ENCODE data around the gene TET2.

Gene TET2

DNA sequence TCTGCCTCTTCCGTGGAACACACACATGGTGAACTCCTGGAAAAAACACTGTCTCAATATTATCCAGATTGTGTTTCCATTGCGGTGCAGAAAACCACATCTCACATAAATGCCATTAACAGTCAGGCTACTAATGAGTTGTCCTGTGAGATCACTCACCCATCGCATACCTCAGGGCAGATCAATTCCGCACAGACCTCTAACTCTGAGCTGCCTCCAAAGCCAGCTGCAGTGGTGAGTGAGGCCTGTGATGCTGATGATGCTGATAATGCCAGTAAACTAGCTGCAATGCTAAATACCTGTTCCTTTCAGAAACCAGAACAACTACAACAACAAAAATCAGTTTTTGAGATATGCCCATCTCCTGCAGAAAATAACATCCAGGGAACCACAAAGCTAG is 87.9 kb downstream of the TET2 start:
- DNase-seq (ENCODE audit: low read depth) = no peak

DNA sequence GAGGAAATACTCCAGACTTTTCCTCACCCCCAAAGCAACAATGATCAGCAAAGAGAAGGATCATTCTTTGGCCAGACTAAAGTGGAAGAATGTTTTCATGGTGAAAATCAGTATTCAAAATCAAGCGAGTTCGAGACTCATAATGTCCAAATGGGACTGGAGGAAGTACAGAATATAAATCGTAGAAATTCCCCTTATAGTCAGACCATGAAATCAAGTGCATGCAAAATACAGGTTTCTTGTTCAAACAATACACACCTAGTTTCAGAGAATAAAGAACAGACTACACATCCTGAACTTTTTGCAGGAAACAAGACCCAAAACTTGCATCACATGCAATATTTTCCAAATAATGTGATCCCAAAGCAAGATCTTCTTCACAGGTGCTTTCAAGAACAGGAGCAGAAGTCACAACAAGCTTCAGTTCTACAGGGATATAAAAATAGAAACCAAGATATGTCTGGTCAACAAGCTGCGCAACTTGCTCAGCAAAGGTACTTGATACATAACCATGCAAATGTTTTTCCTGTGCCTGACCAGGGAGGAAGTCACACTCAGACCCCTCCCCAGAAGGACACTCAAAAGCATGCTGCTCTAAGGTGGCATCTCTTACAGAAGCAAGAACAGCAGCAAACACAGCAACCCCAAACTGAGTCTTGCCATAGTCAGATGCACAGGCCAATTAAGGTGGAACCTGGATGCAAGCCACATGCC is 89.7 kb downstream of the TET2 start:
- no peak for DNase-seq (ENCODE audit: low read depth)

DNA sequence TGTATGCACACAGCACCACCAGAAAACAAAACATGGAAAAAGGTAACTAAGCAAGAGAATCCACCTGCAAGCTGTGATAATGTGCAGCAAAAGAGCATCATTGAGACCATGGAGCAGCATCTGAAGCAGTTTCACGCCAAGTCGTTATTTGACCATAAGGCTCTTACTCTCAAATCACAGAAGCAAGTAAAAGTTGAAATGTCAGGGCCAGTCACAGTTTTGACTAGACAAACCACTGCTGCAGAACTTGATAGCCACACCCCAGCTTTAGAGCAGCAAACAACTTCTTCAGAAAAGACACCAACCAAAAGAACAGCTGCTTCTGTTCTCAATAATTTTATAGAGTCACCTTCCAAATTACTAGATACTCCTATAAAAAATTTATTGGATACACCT is 90.2 kb downstream of the TET2 start:
- DNase-seq (ENCODE audit: low read depth) = no peak

DNA sequence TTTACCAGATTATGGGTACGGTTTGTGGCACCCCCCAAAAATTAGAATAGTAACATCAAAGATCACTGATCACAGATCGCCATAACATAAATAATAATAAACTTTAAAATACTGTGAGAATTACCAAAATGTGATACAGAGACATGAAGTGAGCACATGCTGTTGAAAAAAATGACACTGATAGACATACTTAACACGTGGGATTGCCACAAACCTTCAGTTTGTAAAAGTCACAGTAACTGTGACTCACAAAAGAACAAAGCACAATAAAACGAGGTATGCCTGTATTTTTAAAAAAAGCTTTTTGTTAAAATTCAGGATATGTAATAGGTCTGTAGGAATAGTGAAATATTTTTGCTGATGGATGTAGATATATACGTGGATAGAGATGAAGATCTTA is 93.4 kb downstream of the TET2 start:
- no peak for DNase-seq (ENCODE audit: low read depth)

DNA sequence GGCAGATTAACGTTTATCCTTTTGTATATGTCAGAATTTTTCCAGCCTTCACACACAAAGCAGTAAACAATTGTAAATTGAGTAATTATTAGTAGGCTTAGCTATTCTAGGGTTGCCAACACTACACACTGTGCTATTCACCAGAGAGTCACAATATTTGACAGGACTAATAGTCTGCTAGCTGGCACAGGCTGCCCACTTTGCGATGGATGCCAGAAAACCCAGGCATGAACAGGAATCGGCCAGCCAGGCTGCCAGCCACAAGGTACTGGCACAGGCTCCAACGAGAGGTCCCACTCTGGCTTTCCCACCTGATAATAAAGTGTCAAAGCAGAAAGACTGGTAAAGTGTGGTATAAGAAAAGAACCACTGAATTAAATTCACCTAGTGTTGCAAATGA is 94.8 kb downstream of the TET2 start:
- no peak for DNase-seq (ENCODE audit: low read depth)

DNA sequence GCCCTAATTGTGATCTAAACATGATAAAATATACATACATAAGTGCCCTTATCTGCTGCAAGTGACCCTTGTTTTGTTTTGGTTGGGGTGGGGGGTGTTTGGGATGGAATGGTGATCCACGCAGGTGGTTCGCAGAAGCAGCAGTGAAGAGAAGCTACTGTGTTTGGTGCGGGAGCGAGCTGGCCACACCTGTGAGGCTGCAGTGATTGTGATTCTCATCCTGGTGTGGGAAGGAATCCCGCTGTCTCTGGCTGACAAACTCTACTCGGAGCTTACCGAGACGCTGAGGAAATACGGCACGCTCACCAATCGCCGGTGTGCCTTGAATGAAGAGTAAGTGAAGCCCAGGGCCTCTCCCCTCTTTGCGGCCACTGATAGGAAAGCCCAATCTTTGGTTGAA is 96.8 kb downstream of the TET2 start:
- no peak for DNase-seq (ENCODE audit: low read depth)

DNA sequence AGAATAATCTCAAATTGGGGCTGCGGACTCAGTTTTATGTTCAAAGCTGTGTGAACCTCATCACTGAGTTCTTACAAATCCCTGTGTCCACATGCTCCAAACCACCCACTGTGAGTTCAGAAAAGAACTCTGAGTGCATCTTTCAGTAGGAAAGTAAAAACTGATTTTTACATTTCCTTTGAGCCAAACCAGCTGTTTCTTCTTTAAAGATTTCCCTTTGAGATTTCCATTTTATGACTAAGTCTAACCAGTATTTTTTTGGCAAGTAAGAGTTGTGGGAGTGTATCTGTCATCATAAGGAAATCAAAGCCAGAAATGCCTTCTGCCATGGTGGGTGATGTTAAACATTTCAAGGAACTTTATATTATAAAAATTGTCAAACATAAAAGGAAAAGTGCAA is 100.0 kb downstream of the TET2 start:
- DNase-seq (ENCODE audit: low read depth) = peak; percentile 59

DNA sequence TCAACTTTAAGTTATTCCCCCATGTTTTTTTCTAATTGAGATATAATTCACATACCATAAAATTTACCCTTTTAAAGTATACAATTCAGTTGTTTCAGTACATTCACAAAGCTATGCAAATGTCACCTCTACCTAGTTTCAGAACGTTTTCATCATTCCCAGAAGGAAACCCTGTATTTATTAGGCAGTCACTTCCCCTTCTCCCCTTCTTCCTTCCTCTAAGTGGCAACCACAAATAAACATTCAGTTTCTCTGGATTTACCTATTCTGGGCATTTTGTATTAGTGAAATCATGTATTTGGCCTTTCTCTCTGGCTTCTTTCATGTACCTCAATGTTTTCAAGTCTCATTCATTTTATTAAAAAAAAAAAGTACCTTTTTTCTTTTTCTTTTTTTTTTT is 101.9 kb downstream of the TET2 start:
- no peak for DNase-seq (ENCODE audit: low read depth)

DNA sequence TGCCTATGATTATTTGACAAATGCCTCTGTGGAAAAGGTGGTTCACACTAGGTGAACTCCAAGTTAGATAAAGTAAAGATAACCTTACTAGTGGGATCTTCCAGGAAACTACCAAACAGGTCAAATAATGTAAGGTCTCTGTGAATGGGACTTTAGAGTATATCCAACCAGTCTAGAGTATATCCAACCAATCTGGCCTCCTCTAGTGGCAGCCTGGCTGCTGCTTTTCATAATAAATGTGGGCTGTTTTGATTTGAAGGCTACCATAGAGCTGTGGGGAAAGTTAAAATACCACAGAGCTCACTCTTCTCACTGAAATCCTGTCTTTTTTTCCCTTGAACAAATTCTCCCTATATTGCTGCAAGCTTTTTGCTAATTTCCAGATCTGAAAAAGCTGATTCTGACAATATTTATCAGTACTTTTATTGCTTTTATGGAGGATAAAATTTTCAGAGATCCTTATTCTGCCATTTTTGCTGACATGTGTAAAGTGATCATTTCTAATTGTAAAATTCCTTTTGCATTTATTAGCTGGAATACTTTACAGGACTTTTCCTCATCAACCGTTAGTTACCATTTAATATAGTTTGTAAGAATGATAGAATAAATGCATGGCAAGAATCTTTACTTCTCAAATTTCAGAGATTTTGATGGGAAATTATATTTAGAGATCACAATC is 111.3 kb downstream of the TET2 start:
- no peak for DNase-seq (ENCODE audit: low read depth)

DNA sequence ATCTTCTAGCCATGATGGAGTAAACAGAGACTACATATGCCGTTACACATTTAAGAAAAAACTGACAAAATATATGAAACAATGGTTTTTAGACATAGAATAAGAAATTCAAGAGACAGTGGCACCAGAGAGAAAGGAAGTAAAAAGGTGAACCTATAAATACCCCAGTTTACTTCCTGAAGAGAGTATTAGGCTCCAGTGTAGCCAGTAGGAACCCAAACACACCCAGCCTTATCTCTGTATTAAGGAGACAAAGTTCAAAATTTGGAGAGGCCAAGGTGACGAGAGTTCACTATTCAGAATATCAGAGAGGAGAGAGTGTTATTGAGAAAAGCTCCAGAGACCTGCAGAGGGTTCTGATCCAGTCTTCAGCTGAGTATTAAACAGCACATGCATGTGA is 119.0 kb downstream of the TET2 start:
- no peak for DNase-seq (ENCODE audit: low read depth)

DNA sequence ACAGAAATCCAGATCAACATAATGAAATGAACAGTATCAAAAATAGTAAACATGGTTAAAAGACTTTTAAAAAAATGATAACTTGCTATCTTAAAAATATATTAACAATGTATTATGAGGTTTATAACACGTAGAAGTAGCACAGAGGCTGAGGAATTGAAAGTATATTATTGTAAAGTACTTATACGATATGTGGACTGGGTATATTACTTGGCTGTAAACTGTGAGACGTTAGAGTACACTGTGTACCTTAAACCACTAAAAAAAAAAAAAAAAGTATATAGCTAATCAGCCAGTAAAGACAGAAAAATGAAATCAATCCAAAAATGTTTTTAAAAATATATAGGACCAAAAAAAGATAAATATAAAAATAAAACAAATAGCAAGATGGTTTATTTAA is 120.6 kb downstream of the TET2 start:
- no peak for DNase-seq (ENCODE audit: low read depth)

DNA sequence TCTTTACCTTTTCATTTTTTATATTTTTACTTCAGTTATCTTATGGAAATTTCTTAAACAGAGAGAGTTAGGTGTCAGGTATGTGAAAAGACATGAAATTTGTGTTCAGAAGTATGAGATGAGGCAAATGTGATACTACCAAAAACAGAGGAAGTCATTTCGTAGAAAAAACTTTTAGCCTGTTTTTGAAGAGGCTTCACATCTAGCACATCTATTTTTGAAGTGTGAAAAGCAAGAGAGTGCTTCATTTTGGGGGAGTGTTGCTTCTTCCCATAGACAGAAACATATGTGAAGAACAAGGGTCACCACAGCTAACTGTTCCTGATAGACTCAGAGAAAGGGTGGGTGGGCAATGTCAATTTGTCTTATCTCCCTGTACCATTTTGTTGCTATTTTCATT is 125.3 kb downstream of the TET2 start:
- DNase-seq (ENCODE audit: low read depth) = no peak

DNA sequence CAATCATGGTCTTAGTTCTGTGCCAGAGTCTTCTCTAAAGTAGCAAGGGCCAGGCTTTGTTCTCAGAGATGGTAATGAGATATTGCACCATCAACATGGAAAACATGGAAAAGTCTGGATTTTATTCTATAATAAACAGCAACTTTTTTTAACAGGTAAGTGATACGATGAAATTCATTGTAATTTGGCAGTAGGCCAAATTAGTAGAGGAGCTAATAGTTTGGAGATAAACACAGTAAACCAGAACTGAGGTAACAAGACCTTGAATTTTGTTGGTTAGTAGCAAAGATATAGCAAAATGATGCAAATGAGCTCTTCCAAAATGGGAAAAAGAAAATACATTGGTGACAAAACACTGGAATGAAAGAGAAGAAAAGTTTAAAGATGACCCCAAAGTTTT is 126.6 kb downstream of the TET2 start:
- DNase-seq (ENCODE audit: low read depth) = no peak

DNA sequence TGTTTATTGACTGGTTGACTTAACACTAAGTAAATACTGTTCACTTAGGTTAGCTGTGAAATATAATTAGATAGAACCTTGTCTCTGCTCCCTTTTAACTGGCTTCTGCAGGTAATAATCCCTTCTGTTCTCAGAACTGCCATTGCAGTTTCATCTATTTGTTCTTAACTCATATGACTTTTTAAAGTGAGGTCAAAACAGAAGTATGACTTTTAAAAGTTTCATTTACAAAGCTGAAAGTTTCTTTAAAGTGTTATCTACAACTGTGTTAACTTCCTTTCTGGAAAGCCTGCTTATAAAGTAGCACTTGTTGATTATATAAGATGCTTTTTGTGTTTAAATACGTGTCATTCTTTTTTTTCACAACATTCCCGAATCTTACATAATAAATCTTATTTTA is 127.4 kb downstream of the TET2 start:
- no peak for DNase-seq (ENCODE audit: low read depth)

DNA sequence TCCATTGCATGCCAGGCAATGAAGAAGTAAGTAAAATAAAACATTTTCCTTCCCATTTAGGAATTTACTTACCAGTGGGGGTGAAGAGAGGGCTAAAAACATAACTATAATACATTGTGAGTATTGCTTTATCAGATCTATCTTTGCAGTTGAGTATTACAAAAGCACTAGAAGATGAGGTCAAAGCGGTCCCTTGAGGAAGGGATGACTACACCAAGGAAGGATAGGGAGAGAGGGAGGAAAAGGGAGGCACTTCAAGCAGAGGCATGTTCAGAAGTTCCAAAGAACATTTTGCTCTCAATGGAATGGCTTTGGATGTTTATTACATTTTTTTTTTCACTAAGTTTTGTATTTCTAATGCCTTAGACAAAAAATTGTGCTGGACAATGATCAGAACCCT is 127.8 kb downstream of the TET2 start:
- no peak for DNase-seq (ENCODE audit: low read depth)

DNA sequence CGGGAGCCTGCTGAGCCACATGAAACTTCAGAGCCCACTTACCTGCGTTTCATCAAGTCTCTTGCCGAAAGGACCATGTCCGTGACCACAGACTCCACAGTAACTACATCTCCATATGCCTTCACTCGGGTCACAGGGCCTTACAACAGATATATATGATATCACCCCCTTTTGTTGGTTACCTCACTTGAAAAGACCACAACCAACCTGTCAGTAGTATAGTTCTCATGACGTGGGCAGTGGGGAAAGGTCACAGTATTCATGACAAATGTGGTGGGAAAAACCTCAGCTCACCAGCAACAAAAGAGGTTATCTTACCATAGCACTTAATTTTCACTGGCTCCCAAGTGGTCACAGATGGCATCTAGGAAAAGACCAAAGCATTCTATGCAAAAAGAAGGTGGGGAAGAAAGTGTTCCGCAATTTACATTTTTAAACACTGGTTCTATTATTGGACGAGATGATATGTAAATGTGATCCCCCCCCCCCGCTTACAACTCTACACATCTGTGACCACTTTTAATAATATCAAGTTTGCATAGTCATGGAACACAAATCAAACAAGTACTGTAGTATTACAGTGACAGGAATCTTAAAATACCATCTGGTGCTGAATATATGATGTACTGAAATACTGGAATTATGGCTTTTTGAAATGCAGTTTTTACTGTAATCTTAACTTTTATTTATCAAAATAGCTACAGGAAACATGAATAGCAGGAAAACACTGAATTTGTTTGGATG is 129.9 kb downstream of the TET2 start:
- DNase-seq (ENCODE audit: low read depth) = no peak

DNA sequence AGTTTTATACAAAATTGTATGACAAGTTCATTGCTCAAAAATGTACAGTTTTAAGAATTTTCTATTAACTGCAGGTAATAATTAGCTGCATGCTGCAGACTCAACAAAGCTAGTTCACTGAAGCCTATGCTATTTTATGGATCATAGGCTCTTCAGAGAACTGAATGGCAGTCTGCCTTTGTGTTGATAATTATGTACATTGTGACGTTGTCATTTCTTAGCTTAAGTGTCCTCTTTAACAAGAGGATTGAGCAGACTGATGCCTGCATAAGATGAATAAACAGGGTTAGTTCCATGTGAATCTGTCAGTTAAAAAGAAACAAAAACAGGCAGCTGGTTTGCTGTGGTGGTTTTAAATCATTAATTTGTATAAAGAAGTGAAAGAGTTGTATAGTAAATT is 131.0 kb downstream of the TET2 start:
- no peak for DNase-seq (ENCODE audit: low read depth)

DNA sequence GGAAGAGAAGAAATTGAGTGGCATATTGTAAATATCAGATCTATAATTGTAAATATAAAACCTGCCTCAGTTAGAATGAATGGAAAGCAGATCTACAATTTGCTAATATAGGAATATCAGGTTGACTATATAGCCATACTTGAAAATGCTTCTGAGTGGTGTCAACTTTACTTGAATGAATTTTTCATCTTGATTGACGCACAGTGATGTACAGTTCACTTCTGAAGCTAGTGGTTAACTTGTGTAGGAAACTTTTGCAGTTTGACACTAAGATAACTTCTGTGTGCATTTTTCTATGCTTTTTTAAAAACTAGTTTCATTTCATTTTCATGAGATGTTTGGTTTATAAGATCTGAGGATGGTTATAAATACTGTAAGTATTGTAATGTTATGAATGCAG is 132.6 kb downstream of the TET2 start:
- no peak for DNase-seq (ENCODE audit: low read depth)

DNA sequence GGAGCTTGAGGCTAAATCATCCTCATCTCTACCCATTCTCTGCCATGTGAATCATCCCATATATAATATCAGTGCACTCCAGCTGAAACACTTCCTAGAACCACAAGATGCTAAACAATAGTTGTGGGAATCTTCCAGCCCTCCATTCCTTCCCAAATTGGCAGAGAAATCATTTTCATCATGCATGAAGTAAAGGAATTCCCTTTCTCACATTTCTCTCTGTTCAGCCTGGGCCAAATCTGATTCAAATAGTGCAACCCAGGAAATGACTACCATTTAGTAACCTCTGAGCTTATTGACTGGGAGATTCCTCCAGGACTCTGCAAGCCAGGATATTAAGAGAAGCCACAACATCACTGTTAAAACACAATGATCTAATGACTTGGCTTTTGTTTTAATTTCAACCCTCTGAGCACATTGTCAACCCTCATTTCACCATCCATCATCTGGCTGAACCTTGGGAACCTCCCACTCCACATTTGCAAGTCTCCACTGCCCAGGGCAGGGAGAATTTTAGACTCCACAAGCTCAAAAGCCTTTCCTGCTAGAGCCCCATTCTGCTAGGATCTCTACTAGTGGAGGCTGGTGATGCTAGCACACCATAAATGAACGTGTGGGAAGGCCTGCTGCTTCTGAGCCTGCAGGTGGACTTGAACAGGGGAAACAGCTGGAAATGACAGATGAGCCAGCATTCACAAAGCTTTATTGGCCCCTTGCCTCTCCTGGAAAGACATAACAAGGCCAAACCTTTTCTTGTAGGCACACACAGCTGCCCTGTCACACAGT is 133.9 kb downstream of the TET2 start:
- peak; percentile 68 for DNase-seq (ENCODE audit: low read depth)

DNA sequence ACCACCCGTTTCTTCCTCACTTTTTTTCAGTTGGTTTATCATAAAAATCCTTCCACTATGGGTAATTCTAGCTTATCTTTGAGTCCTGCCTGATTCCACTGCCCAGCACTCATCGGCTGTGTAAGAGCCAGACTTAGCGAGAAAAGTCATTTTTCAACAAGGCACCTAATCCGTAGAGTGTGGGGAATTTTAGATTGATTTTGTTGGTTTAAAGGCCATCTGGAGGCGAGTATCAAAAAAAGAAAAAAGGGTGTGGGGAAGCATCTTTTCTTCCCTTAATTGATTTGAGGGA is 134.4 kb downstream of the TET2 start:
- DNase-seq (ENCODE audit: low read depth) = no peak

DNA sequence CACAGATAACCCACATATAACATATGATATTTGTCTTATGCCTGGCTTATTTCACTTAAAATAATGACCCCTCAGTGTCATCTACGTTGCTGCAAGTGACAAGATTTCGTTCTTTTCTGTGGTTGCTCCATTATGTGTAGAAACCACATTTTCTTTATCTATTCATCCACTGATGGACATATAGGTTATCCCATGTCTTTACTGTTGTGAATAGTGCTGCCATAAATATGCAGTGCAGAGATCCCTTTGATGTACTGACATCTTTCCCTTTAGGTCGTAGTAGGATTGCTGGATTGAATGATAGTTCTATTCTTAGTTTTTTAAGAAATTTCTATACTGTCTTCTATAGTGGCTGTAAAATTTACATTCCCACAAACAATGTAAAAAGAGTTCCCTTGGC is 135.8 kb downstream of the TET2 start:
- DNase-seq (ENCODE audit: low read depth) = no peak

DNA sequence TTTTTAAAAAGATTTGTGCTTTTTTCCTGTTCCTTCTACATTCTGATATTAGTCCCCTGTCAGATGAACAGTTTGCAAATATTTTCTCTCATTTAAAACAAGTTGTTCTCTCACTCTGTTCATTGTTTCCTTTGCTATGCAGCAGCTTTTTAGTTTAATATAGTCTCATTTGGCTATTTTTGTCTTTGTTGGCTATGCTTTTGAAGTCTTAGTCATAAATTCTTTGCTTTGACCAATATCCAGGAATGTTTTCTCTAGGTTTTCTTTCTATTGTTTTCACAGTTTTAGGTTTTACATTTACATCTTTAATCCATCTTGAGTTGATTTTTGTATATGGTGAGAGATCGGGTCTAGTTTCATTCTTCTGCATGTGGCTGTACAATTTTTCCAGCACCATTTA is 136.8 kb downstream of the TET2 start:
- DNase-seq (ENCODE audit: low read depth) = no peak

DNA sequence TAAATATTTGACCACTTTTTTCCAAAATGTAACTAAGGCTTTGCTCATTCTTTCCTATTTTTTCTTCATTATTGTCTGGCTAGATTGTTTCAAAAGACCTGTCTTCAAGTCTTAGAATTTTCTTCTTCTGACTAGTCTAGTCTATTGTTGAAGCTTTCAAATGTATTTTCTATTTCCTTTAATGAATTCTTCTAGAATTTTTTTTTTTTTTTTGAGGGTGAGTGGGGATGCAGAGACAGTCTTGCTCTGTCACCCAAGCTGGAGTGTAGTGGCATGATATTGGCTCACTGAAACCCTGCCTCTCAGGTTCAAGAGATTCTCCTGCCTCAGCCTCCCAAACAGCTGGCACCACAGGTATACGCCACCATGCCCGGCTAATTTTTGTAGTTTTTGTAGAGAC is 141.4 kb downstream of the TET2 start:
- no peak for DNase-seq (ENCODE audit: low read depth)
